ENCODE measurements around the gene RAD1. TPM values are rescaled to one million over a fixed set of nuclear protein-coding genes. Genes with fewer than 3 reads are reported as not detected.

Gene RAD1
- total RNA-seq, 2 experiments from 2014 or later = 27.5 to 29.2 TPM

GRCh38 chr5:34886392-34887119 lies 28.7 kb downstream of the RAD1 start:
- CTCF ChIA-PET = interaction anchor here (0.6 kb wide), 1 partner anchor 179 kb away, joined by 3 read pairs; no protein-coding TSS in a partner anchor

GRCh38 chr5:34881246-34881645 lies 34.1 kb downstream of the RAD1 start:
- Mint-ChIP-seq H3K27me3 (peaks cover 14% of the 10 kb centered on the region), H3K36me3 (ENCODE audit: low read depth) (no peaks in the 10 kb centered on the region), H3K27ac (no peak overlapping the region), H3K4me3 (no peak overlapping the region), H3K4me1 (no peaks in the 10 kb centered on the region), H3K9me3 (peaks cover under 1% of the 10 kb centered on the region)
- CTCF ChIA-PET = no interaction called here
- no peak for DNase-seq
- POLR2A ChIA-PET = no interaction called here

More at GRCh38 chr5:34886392-34887119, 28.7 kb downstream of the RAD1 start:
- DNase-seq = no peak
- H3K36me3 Mint-ChIP-seq (ENCODE audit: low read depth) = no peaks in the 10 kb centered on the region
- H3K27ac Mint-ChIP-seq = no peak overlapping the region
- H3K4me3 Mint-ChIP-seq = no peak overlapping the region
- POLR2A ChIA-PET = no interaction called here
- H3K4me1 Mint-ChIP-seq = no peaks in the 10 kb centered on the region
- H3K9me3 Mint-ChIP-seq = no peaks in the 10 kb centered on the region
- peaks cover 11% of the 10 kb centered on the region for H3K27me3 Mint-ChIP-seq

- H3K9me3 Mint-ChIP-seq = peaks cover 1% of the 10 kb centered on the region
- H3K27me3 Mint-ChIP-seq = peaks cover 9% of the 10 kb centered on the region
- H3K4me3 Mint-ChIP-seq = no peak overlapping the region
- no peaks in the 10 kb centered on the region for H3K4me1 Mint-ChIP-seq
- ChIA-PET POLR2A (no interaction called here), CTCF (no interaction called here)
- no peak overlapping the region for H3K27ac Mint-ChIP-seq
- no peak for DNase-seq
- no peaks in the 10 kb centered on the region for H3K36me3 Mint-ChIP-seq (ENCODE audit: low read depth)
These were observed 39.0 kb downstream of the RAD1 start for GRCh38 chr5:34876275-34876674.

GRCh38 chr5:34870382-34870781 lies 44.9 kb downstream of the RAD1 start:
- no peaks in the 10 kb centered on the region for H3K4me1 Mint-ChIP-seq
- CTCF ChIA-PET = no interaction called here
- H3K27me3 Mint-ChIP-seq = peaks cover 2% of the 10 kb centered on the region
- POLR2A ChIA-PET = no interaction called here
- no peak overlapping the region for H3K27ac Mint-ChIP-seq
- no peak overlapping the region for H3K4me3 Mint-ChIP-seq
- DNase-seq = no peak
- no peaks in the 10 kb centered on the region for H3K9me3 Mint-ChIP-seq
- no peaks in the 10 kb centered on the region for H3K36me3 Mint-ChIP-seq (ENCODE audit: low read depth)

- Mint-ChIP-seq H3K9me3 (no peaks in the 10 kb centered on the region), H3K27ac (no peak overlapping the region), H3K27me3 (no peaks in the 10 kb centered on the region)
These were observed 46.0 kb downstream of the RAD1 start for GRCh38 chr5:34869256-34869655.

GRCh38 chr5:34868791-34869190 lies 46.5 kb downstream of the RAD1 start:
- Mint-ChIP-seq H3K27ac (no peak overlapping the region), H3K27me3 (no peaks in the 10 kb centered on the region), H3K4me1 (no peaks in the 10 kb centered on the region), H3K36me3 (ENCODE audit: low read depth) (no peaks in the 10 kb centered on the region), H3K9me3 (no peaks in the 10 kb centered on the region), H3K4me3 (no peak overlapping the region)
- DNase-seq = no peak
- CTCF ChIA-PET = no interaction called here
- POLR2A ChIA-PET = no interaction called here

More at GRCh38 chr5:34869256-34869655, 46.0 kb downstream of the RAD1 start:
- DNase-seq = no peak
- no peaks in the 10 kb centered on the region for H3K36me3 Mint-ChIP-seq (ENCODE audit: low read depth)
- H3K4me1 Mint-ChIP-seq = no peaks in the 10 kb centered on the region
- ChIA-PET CTCF (no interaction called here), POLR2A (no interaction called here)
- H3K4me3 Mint-ChIP-seq = no peak overlapping the region

GRCh38 chr5:34867660-34868059 lies 47.6 kb downstream of the RAD1 start:
- CTCF ChIA-PET = no interaction called here
- POLR2A ChIA-PET = no interaction called here

GRCh38 chr5:34866989-34867471 lies 48.3 kb downstream of the RAD1 start:
- no peak overlapping the region for H3K4me3 Mint-ChIP-seq
- CTCF ChIA-PET = no interaction called here
- H3K36me3 Mint-ChIP-seq (ENCODE audit: low read depth) = no peaks in the 10 kb centered on the region
- no peaks in the 10 kb centered on the region for H3K9me3 Mint-ChIP-seq
- no peaks in the 10 kb centered on the region for H3K27me3 Mint-ChIP-seq
- no peak overlapping the region for H3K27ac Mint-ChIP-seq
- no peak for DNase-seq
- POLR2A ChIA-PET = no interaction called here
- no peaks in the 10 kb centered on the region for H3K4me1 Mint-ChIP-seq

More at GRCh38 chr5:34867660-34868059, 47.6 kb downstream of the RAD1 start:
- no peaks in the 10 kb centered on the region for H3K4me1 Mint-ChIP-seq
- H3K4me3 Mint-ChIP-seq = no peak overlapping the region
- H3K36me3 Mint-ChIP-seq (ENCODE audit: low read depth) = no peaks in the 10 kb centered on the region
- no peak for DNase-seq
- H3K27ac Mint-ChIP-seq = no peak overlapping the region
- H3K27me3 Mint-ChIP-seq = no peaks in the 10 kb centered on the region
- H3K9me3 Mint-ChIP-seq = no peaks in the 10 kb centered on the region

- no peak for DNase-seq
- CTCF ChIA-PET = no interaction called here
- H3K9me3 Mint-ChIP-seq = no peaks in the 10 kb centered on the region
- H3K4me3 Mint-ChIP-seq = no peak overlapping the region
- no peaks in the 10 kb centered on the region for H3K27me3 Mint-ChIP-seq
- POLR2A ChIA-PET = no interaction called here
- H3K4me1 Mint-ChIP-seq = no peaks in the 10 kb centered on the region
- no peak overlapping the region for H3K27ac Mint-ChIP-seq
- no peaks in the 10 kb centered on the region for H3K36me3 Mint-ChIP-seq (ENCODE audit: low read depth)
These were observed 50.2 kb downstream of the RAD1 start for GRCh38 chr5:34865091-34865490.

GRCh38 chr5:34863946-34864345 lies 51.4 kb downstream of the RAD1 start:
- Mint-ChIP-seq H3K27me3 (no peaks in the 10 kb centered on the region), H3K9me3 (no peaks in the 10 kb centered on the region), H3K4me3 (no peak overlapping the region), H3K36me3 (ENCODE audit: low read depth) (no peaks in the 10 kb centered on the region), H3K27ac (no peak overlapping the region), H3K4me1 (no peaks in the 10 kb centered on the region)
- ChIA-PET POLR2A (no interaction called here), CTCF (interaction anchor here (0.9 kb wide), 1 partner anchor 139 kb away, joined by 3 read pairs; no protein-coding TSS in a partner anchor)
- DNase-seq = no peak

- no peak for DNase-seq
- no peak overlapping the region for H3K4me3 Mint-ChIP-seq
- H3K9me3 Mint-ChIP-seq = no peaks in the 10 kb centered on the region
- H3K36me3 Mint-ChIP-seq (ENCODE audit: low read depth) = no peaks in the 10 kb centered on the region
- POLR2A ChIA-PET = no interaction called here
- H3K4me1 Mint-ChIP-seq = no peaks in the 10 kb centered on the region
- CTCF ChIA-PET = interaction anchor here (0.6 kb wide), 1 partner anchor 360 kb away, joined by 3 read pairs; no protein-coding TSS in a partner anchor
- H3K27ac Mint-ChIP-seq = no peak overlapping the region
- H3K27me3 Mint-ChIP-seq = no peaks in the 10 kb centered on the region
These were observed 56.1 kb downstream of the RAD1 start for GRCh38 chr5:34859253-34859652.

GRCh38 chr5:34858790-34859189 lies 56.5 kb downstream of the RAD1 start:
- Mint-ChIP-seq H3K27ac (no peak overlapping the region), H3K36me3 (ENCODE audit: low read depth) (no peaks in the 10 kb centered on the region), H3K4me3 (no peak overlapping the region), H3K9me3 (no peaks in the 10 kb centered on the region), H3K27me3 (peaks cover 2% of the 10 kb centered on the region), H3K4me1 (no peaks in the 10 kb centered on the region)
- ChIA-PET CTCF (no interaction called here), POLR2A (interaction anchor here (0.7 kb wide), 1 partner anchor 20 kb away, joined by 3 read pairs; the partner anchor contains the start of gene TTC23L)
- no peak for DNase-seq

- CTCF ChIA-PET = no interaction called here
These were observed 57.4 kb downstream of the RAD1 start for GRCh38 chr5:34857894-34858293.

GRCh38 chr5:34857161-34857560 lies 58.1 kb downstream of the RAD1 start:
- Mint-ChIP-seq H3K27me3 (peaks cover 2% of the 10 kb centered on the region), H3K27ac (no peak overlapping the region), H3K4me3 (no peak overlapping the region), H3K36me3 (ENCODE audit: low read depth) (no peaks in the 10 kb centered on the region), H3K4me1 (no peaks in the 10 kb centered on the region), H3K9me3 (no peaks in the 10 kb centered on the region)
- ChIA-PET CTCF (no interaction called here), POLR2A (no interaction called here)
- no peak for DNase-seq

More at GRCh38 chr5:34857894-34858293, 57.4 kb downstream of the RAD1 start:
- Mint-ChIP-seq H3K9me3 (no peaks in the 10 kb centered on the region), H3K27ac (no peak overlapping the region), H3K36me3 (ENCODE audit: low read depth) (no peaks in the 10 kb centered on the region), H3K27me3 (peaks cover 2% of the 10 kb centered on the region), H3K4me3 (no peak overlapping the region), H3K4me1 (no peaks in the 10 kb centered on the region)
- POLR2A ChIA-PET = no interaction called here
- DNase-seq = no peak

Measured in activated CD4-positive, alpha-beta memory T cell treated with anti-CD3 and anti-CD28 coated beads, Interleukin-2, amount 10 ng/mL, durations not matched to agents 7 days and 5 days (primary cell).